Pons (tissue), 1 donor: ENCODE data around the gene NFIX.
A peak's percentile ranks its signal among the peaks of the same experiment; 100 is the strongest.
"Not testable (repeated sequence)": the region's sequence is repeated elsewhere in the genome, so short reads cannot be mapped to it uniquely, and the experiment has no call there.

ENCODE experiments used
- DNase-seq: peaks from one replicate; pipeline ENCODE4 v3.0.0-alpha.2; 2016; ENCODE audit warnings: low spot score

NFIX gene

GRCh38 chr19:12994701-12995595 is at the start of gene NFIX:
Gene NFIX, plus strand, starts transcription at chr19:12995475. Its CDS starts 363 bp downstream, at chr19:12995838.
- DNase-seq = no peak

GRCh38 chr19:12945479-12946091 is 49.7 kb upstream of the NFIX start, which contains the start of gene RAD23A:
Gene RAD23A, plus strand, starts transcription at chr19:12945862. Its CDS starts 87 bp downstream, at chr19:12945949.
- DNase-seq = peak; percentile 90

GRCh38 chr19:12946092-12946721 is 49.1 kb upstream of the NFIX start:
- no peak for DNase-seq

- DNase-seq = no peak
Observed at GRCh38 chr19:12946731-12947496, 48.4 kb upstream of the NFIX start.

- no peak for DNase-seq
Observed at GRCh38 chr19:12947702-12948611, 47.3 kb upstream of the NFIX start.

- no peak for DNase-seq
Observed at GRCh38 chr19:12948612-12949362, 46.5 kb upstream of the NFIX start.

- no peak for DNase-seq
Observed at GRCh38 chr19:12949363-12950283, 45.7 kb upstream of the NFIX start.

- not testable (repeated sequence) for DNase-seq
Observed at GRCh38 chr19:12952050-12952449, 43.2 kb upstream of the NFIX start.

- no peak for DNase-seq
Observed at GRCh38 chr19:12952488-12953137, 42.7 kb upstream of the NFIX start.

- no peak for DNase-seq
Observed at GRCh38 chr19:12953138-12953798, 42.0 kb upstream of the NFIX start.

GRCh38 chr19:12953799-12954611 is 41.3 kb upstream of the NFIX start:
- DNase-seq = no peak

- DNase-seq = no peak
Observed at GRCh38 chr19:12954612-12954962, 40.7 kb upstream of the NFIX start.

- not testable (repeated sequence) for DNase-seq
Observed at GRCh38 chr19:12955575-12955974, 39.7 kb upstream of the NFIX start.

GRCh38 chr19:12955996-12956395 is 39.3 kb upstream of the NFIX start:
- DNase-seq = no peak

- no peak for DNase-seq
Observed at GRCh38 chr19:12956446-12957388, 38.6 kb upstream of the NFIX start, which contains the start of gene GADD45GIP1. Gene GADD45GIP1, minus strand, starts transcription at chr19:12957223. Its CDS starts 11 bp downstream, at chr19:12957212.
